ENCODE results near the gene TMEM205.

DNA sequence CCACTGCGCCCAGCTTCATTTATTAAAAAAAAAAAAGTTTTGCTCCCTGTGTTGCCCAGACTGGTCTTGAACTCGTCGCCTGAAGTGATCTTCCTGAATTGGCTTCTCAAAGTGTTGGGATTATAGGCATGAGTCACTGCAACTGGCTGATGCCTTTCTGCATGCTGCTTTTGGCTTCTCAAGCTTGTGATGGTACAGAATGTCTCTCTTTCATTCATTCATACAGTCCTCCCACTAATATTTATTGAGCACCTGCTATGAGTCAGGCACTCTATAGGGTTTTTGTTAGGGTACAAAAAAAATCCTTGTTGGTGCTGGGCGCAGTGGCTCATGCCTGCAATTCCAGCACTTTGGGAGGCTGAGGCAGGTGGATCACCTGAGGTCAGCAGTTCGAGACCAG, 41.1 kb downstream of the TMEM205 start:
- no peak for TF ChIP-seq POLR2A (IDR thresholded peaks at IDR 0.05; ENCODE audit: low read length)
- no peak for TF ChIP-seq GATA1 (IDR thresholded peaks at IDR 0.05; ENCODE audit: low read depth, low read length)
